Activated naive CD8-positive, alpha-beta T cell treated with anti-CD3 and anti-CD28 coated beads, Interleukin-2, amount 50 U/mL, for 24 hours (primary cell): Measurements from ENCODE around the gene MCM3AP.
"Not testable (repeated sequence)": the region's sequence is repeated elsewhere in the genome, so short reads cannot be mapped to it uniquely, and the experiment has no call there.

Experiments used
- ATAC-seq: fragments of 150-1000 bp; cut with Tn5 transposase; one replicate; pipeline ENCODE4 v1.10.0; 2021
- DNase-seq: peaks from one replicate; pipeline ENCODE4 v3.0.0; 2021
- H3K27ac Mint-ChIP-seq: one replicate; pipeline ENCODE4 v1.8.0; 2021; ENCODE audit warnings: mild to moderate bottlenecking, mixed read lengths
- H3K27me3 Mint-ChIP-seq: one replicate; pipeline ENCODE4 v1.8.0; 2021; ENCODE audit warnings: mixed read lengths
- H3K36me3 Mint-ChIP-seq: one replicate; pipeline ENCODE4 v1.8.0; 2021; ENCODE audit warnings: low read depth, mixed read lengths
- H3K4me1 Mint-ChIP-seq: one replicate; pipeline ENCODE4 v1.8.0; 2021; ENCODE audit warnings: mixed read lengths
- H3K4me3 Mint-ChIP-seq: one replicate; pipeline ENCODE4 v1.8.0; 2021; ENCODE audit warnings: mild to moderate bottlenecking, moderate library complexity, mixed read lengths
- H3K9me3 Mint-ChIP-seq: one replicate; pipeline ENCODE4 v1.8.0; 2021; ENCODE audit warnings: mixed read lengths

MCM3AP gene

DNA sequence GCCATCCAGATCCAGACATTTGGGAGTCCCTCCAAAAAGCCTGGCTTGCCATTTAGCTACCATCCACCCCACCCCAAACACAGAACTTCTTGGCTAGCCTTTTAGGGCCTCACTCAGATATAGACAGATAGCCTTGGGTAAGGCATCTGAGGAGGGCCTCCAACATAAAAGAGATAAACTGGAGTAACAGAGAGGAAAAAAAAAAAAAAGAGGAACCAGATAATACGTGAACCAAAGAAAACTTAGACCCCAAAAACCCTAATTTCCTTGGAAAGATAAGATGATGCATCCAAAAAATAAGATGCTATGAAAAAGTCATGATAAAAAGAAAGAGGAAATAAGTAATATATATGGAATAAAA is 37.0 kb downstream of the MCM3AP start:
- ATAC-seq (no peak), DNase-seq (no peak)
- Mint-ChIP-seq H3K9me3 (no peaks in the 10 kb centered on the region), H3K4me1 (peaks cover 22% of the 10 kb centered on the region), H3K36me3 (peaks cover 60% of the 10 kb centered on the region), H3K27me3 (no peaks in the 10 kb centered on the region), H3K27ac (no peak overlapping the region), H3K4me3 (no peak overlapping the region)

DNA sequence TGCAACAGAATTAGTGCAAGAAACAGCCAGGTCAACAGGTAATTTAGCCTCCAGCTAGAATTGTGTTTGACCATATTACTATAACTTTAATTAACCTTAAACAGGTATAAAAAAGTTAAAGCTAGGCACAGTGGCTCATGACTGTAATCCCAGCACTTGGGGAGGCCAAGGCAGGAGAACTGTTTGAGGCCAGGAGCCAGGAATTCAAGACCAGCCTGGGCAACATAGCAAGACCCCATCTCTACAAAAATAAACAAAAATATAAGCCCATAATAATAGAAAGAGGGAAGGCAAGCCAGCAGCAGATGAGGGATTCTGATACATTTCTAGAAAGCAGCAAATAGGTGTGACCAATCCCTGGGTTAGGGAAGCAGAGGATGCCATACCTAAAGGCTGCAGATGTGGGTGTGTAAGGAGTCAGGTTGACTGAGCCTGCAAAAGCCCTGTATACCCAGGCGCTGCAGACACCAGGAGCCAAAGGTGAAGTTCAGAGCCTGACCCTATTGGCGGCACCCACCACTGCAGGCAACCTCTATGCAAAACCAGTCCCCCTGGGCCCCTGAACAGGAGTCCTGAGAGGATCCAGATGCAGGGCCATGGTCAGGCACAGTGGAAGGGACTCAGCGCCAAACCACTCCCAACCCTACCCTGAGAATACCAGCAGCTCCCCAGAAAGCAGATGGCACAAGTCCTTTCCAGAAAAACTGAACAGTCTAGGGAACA is 37.6 kb downstream of the MCM3AP start:
- Mint-ChIP-seq H3K27me3 (no peaks in the 10 kb centered on the region), H3K9me3 (no peaks in the 10 kb centered on the region), H3K36me3 (peaks cover 60% of the 10 kb centered on the region), H3K4me3 (no peak overlapping the region), H3K4me1 (peaks cover 17% of the 10 kb centered on the region), H3K27ac (no peak overlapping the region)
- ATAC-seq: no peak
- no peak for DNase-seq

DNA sequence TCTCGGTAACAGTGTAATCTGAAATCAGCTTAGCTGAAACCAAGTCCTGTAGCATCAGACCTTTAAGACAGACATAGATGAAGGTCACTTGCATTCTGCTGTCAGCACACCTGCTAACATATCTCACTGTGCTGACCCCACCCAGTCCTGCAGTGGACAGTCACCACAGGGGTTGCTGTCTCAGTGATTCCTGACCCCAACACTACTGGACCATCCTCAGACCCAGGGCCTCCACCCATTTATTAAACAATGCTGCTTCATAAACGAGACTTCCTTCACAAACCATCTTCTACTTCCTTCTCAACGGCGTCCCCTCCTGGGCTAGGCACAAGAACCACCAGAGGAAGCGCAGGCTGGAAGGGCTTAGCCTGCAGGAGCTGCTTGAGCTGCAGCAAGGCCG is 39.1 kb downstream of the MCM3AP start:
- H3K4me1 Mint-ChIP-seq: peaks cover 12% of the 10 kb centered on the region
- DNase-seq (no peak), ATAC-seq (no peak)
- no peaks in the 10 kb centered on the region for H3K9me3 Mint-ChIP-seq
- no peak overlapping the region for H3K4me3 Mint-ChIP-seq
- peaks cover 66% of the 10 kb centered on the region for H3K36me3 Mint-ChIP-seq
- no peak overlapping the region for H3K27ac Mint-ChIP-seq
- no peaks in the 10 kb centered on the region for H3K27me3 Mint-ChIP-seq

DNA sequence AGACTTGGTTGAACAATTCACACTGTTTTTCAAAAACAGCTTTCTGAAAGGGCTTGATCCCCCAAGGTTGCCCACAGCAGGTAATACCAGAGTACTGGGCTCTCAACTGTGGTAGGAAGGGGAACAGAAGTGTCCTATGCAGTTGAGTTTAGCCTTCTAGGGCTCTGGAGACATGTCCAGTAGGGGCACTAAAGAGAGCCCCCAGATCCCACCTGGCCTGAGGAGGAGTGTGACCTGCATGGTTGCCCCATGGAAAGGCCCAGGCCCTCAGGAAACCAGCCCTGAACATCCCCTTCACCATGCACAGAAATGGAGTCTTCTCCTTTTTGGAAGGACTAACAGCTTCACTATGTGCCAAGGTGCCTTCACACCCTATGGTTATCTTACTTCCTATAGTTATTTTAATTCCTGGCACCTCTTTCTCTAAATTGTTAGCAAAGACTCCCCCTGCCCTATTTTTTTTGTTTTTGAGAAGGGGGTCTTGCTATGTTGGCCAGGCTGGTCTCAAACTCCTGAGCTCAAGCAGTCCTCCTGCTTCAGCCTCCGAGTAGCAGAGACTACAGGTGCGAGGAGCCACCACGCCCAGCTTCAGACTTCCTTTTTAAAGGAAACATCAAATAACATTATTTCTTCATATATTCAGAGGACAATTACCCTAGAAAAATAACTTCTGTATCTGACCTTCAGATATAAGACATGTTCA is 40.0 kb downstream of the MCM3AP start:
- H3K36me3 Mint-ChIP-seq: peaks cover 64% of the 10 kb centered on the region
- H3K27me3 Mint-ChIP-seq: no peaks in the 10 kb centered on the region

DNA sequence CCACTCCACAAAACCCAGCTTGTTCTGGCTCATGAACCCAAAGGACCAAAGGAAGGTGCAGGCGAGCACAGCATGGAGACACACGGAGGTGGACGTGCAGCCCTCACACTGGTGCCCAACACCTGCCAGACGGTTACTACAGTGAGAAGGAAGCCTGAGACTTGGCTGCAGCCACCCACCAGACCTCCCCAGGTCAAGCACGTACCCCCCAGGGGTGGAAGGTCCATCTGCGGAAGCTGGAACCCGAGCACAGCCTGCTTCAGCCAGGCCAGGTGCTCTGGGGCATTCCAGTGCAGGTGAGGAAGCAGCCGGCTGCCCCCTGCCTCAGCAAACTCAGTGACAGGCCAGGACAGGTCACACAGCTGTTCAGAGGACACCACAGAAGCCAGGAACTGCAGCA is 40.8 kb downstream of the MCM3AP start:
- Mint-ChIP-seq H3K9me3 (no peaks in the 10 kb centered on the region), H3K27me3 (no peaks in the 10 kb centered on the region), H3K4me1 (no peaks in the 10 kb centered on the region), H3K36me3 (peaks cover 62% of the 10 kb centered on the region), H3K4me3 (no peak overlapping the region), H3K27ac (no peak overlapping the region)
- no peak for DNase-seq
- no peak for ATAC-seq

More for the DNA sequence above, 40.0 kb downstream of the MCM3AP start:
- H3K4me3 Mint-ChIP-seq: no peak overlapping the region
- ATAC-seq (no peak), DNase-seq (no peak)
- H3K27ac Mint-ChIP-seq: no peak overlapping the region
- no peaks in the 10 kb centered on the region for H3K9me3 Mint-ChIP-seq
- peaks cover 6% of the 10 kb centered on the region for H3K4me1 Mint-ChIP-seq

DNA sequence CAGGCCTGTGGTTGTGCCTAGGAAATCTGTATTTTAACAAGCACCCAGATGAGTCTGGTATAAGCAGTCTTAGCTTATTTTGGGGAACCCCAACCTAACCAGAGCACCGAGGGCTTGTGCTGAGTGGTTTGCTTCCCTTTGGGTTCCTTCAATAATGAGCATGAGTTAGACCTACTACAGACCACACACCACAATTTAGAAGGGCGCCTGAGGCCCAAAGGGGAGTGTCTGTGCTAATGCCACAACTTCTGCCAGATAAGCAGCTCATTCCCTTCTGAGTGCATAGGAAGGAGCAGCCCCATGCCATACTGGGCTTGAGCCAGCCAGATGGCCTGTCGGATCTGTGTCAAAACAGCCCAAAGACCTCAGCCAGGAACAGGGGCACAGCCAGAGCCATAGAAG is 41.5 kb downstream of the MCM3AP start:
- no peaks in the 10 kb centered on the region for H3K27me3 Mint-ChIP-seq

DNA sequence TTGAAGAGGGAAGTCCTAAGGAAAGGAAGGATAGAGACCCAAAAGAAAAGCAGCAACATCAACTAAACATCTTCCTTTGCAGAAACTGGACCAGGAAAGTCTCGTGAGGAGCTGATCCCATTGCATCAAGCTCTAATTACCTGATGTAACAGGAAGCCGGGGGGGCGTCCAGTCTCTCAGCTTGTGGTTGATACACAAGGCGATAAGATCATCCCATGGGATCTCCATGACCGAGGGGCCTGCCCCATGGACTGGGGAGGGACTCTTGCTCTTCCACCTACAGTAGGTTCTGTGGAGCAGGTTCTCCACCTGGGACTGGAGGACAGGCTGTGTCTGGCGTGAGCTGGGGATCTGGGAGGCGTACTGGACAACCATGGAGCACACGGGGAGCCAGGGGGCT is 42.1 kb downstream of the MCM3AP start:
- ATAC-seq (no peak), DNase-seq (no peak)
- H3K9me3 Mint-ChIP-seq: no peaks in the 10 kb centered on the region
- H3K27ac Mint-ChIP-seq: no peak overlapping the region
- no peaks in the 10 kb centered on the region for H3K27me3 Mint-ChIP-seq
- peaks cover 63% of the 10 kb centered on the region for H3K36me3 Mint-ChIP-seq
- H3K4me3 Mint-ChIP-seq: no peak overlapping the region
- H3K4me1 Mint-ChIP-seq: no peaks in the 10 kb centered on the region

More for the DNA sequence above, 41.5 kb downstream of the MCM3AP start:
- DNase-seq (no peak), ATAC-seq (peak; percentile 29)
- no peaks in the 10 kb centered on the region for H3K9me3 Mint-ChIP-seq
- no peak overlapping the region for H3K4me3 Mint-ChIP-seq
- H3K4me1 Mint-ChIP-seq: no peaks in the 10 kb centered on the region
- H3K27ac Mint-ChIP-seq: no peak overlapping the region
- H3K36me3 Mint-ChIP-seq: peaks cover 64% of the 10 kb centered on the region

DNA sequence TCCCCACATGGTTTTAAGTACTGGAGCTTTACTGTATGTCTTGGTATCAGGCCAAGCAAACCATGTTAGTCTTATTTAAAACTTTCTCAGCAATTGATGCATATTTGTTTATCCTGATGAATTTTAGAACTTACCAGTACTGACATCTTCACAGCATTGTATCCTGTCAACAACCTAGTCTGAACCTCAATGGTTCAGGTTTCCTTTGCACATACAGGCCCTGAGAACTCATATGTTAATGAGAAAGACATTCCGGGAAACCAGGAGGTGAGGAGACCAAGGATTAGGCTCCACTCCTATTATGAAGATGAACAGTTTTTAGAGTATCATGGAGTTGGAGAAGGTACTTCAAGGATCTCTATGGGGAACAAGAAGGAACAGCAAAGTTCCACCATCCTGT is 43.8 kb downstream of the MCM3AP start:
- H3K27ac Mint-ChIP-seq, ATAC-seq, H3K9me3 Mint-ChIP-seq, H3K4me3 Mint-ChIP-seq, DNase-seq, H3K27me3 Mint-ChIP-seq, H3K4me1 Mint-ChIP-seq: not testable (repeated sequence)
- peaks cover 59% of the 10 kb centered on the region for H3K36me3 Mint-ChIP-seq

DNA sequence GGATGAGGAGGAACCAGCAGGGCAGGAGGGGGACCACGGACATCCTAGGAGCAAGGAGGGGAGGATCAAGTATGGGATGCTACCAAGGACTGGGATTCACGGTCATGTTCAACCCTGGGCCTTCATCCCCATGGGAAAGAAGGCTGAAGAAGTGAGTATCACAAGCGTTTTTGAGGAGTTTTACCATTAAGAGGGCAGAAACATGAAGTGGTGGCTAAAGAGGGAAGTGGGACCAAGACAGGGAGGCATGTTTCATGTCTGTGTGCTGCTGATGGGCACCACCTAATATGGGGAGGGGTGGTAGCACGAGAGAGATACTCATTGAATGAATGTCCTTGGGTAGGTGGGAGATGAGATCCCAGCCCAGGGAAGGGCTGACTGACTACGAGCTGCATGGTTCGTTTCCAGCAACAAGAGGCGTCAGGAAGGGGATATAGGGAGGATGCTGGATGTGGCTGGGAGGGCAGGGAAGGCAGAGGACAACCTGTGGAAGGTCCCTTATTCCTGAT is 45.5 kb downstream of the MCM3AP start:
- H3K9me3 Mint-ChIP-seq: no peaks in the 10 kb centered on the region
- no peaks in the 10 kb centered on the region for H3K27me3 Mint-ChIP-seq
- no peak for DNase-seq
- no peak overlapping the region for H3K4me3 Mint-ChIP-seq
- H3K4me1 Mint-ChIP-seq: no peaks in the 10 kb centered on the region
- H3K27ac Mint-ChIP-seq: no peak overlapping the region
- peaks cover 68% of the 10 kb centered on the region for H3K36me3 Mint-ChIP-seq
- ATAC-seq: no peak

DNA sequence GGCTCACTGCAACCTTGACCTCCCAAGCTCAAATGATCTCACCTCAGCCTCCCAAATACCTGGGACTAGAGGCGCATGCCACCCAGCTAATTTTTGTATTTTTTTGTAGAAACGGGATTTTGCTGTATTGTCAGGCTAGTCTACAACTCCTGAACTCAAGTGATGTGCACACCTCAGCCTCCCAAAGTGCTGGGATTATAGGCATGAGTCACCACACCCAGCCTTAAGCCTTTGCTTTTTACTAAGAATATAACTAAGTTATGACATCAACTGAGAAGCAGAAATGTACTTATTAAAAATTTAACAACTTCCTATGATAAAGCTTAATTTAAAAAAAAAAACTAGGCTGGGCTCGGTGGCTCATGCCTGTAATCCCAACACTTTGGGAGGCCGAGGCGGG is 47.9 kb downstream of the MCM3AP start:
- no peaks in the 10 kb centered on the region for H3K9me3 Mint-ChIP-seq
- no peaks in the 10 kb centered on the region for H3K27me3 Mint-ChIP-seq
- H3K27ac Mint-ChIP-seq: no peak overlapping the region
- peaks cover 10% of the 10 kb centered on the region for H3K4me1 Mint-ChIP-seq
- no peak overlapping the region for H3K4me3 Mint-ChIP-seq
- peaks cover 68% of the 10 kb centered on the region for H3K36me3 Mint-ChIP-seq
- no peak for ATAC-seq
- DNase-seq: no peak

DNA sequence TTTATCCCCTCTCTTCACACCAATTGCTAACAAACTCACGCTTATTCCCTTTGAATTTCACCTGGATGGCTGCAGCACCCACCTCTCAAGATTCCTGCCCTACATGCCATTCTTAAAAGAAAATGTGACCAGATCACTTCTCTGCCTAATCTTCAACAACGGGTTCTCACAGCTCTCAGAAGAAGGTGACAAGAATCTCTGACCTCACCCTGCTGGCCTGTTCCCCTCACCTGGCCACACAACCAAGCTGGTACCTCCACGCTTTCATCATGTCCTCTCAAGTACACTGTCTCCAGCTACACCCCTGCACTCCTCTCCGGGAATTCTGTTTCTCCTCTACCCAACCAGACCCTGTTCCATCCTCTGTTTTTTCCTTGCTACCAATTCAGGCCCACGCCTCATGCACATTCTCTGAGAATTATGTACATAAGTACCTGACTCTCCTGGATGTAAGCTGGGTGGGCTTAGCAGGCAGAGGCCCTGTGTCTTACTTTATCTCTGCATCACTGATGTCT is 50.9 kb downstream of the MCM3AP start:
- DNase-seq (no peak), ATAC-seq (no peak)
- Mint-ChIP-seq H3K27me3 (no peaks in the 10 kb centered on the region), H3K4me1 (peaks cover 21% of the 10 kb centered on the region), H3K27ac (peak overlapping the region; percentile 5), H3K9me3 (no peaks in the 10 kb centered on the region), H3K36me3 (peaks cover 56% of the 10 kb centered on the region), H3K4me3 (no peak overlapping the region)

DNA sequence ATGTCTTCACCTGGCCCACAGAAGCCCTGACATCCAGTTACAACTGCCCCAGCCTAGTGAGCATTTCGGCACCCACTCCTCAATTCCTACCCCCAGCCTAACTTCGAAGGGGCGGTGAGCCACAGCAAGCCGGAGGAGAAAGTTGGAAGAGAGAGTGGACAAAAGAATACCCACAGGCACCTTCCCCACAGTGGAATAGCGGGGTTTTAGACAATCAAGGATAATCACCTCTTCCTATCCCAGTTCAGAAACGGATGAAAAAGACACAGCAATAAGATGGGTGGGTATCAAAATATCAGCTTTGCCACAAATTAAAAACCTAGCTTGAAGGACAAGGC is 55.5 kb downstream of the MCM3AP start:
- DNase-seq (no peak), ATAC-seq (no peak)
- H3K9me3 Mint-ChIP-seq: no peaks in the 10 kb centered on the region
- H3K27me3 Mint-ChIP-seq: no peaks in the 10 kb centered on the region
- peak overlapping the region; percentile 89 for H3K4me3 Mint-ChIP-seq
- peaks cover 32% of the 10 kb centered on the region for H3K36me3 Mint-ChIP-seq
- peak overlapping the region; percentile 43 for H3K27ac Mint-ChIP-seq
- H3K4me1 Mint-ChIP-seq: peaks cover 45% of the 10 kb centered on the region

DNA sequence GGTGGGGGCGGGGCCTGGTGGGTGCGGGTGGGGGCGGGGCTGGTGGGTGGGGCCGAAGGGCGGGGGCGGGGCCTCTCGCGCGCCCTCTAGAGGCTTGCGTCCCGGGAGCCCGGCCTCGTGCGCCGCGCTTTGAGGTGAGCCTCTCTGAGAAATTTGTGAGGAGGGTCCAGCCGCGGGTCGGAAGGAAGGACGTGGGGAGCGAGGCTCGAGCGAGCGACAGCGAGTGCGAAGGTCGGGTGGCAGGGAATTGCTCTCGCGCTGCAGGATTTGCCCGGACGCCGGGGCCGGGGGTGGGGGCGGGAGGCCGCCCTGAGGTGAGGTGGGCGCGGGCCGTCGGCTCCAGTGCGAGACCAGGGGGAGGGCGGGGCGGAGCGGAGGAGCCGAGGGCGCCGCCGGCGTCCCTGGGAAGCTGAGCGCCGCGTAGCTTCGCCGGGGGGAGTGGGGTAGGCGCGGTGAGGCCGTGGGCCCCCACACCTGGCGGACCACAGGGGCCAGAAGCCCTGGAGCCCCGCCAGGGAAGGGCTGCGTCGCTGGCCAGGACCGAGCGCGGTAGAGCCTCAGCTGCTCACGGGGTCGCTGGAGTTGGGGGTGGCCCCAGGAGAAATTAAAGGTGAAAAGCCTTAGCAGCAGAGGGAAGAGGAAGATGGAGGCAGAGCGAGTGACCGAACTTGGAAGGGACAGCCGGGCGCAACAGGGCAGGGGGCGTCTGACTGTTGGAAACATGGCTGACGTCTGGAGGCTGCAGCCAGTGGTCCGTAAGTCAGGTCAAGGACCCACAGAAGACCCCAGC is 56.1 kb downstream of the MCM3AP start:
- H3K9me3 Mint-ChIP-seq: no peaks in the 10 kb centered on the region
- peaks cover 27% of the 10 kb centered on the region for H3K36me3 Mint-ChIP-seq
- DNase-seq: peak; percentile 7
- H3K27ac Mint-ChIP-seq: peak overlapping the region; percentile 96
- peaks cover 41% of the 10 kb centered on the region for H3K4me1 Mint-ChIP-seq
- H3K27me3 Mint-ChIP-seq: no peaks in the 10 kb centered on the region
- H3K4me3 Mint-ChIP-seq: peak overlapping the region; percentile 89
- ATAC-seq: peak; percentile 39

DNA sequence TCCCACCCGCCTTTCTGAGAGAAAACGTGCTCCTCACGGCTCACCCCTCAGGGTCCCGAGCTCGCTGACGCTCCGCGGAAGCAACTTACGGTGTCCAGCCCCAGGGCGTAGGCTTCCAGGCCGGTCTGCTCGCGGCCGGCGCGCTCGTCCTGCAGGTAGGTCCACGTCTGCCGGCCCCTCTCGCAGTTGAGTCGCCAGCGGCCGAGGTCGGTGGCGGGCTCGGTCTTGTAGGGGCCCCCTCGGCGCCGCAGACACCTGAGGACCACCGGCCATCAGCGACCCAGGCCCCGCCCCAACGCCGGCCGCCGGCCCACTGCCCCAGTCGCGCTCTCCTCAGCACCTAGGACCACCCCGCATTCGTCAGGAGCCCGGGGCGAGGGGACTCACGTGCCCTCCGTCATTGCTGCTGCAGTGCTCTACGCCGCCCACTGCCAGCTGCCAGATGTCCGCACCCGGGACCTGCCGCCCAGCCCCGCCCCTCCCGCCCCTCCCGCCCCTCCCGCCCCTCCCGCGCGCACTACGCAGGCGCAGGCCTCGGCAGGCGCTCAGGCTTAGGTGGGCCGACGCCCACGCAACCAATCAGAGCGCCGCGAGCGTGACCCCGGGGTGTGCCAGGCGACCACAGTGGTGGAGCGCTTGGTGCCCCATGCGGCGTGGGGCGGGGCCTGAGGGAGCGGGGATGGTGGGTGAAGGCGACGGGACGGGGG is 56.9 kb downstream of the MCM3AP start, which contains the start of gene LSS:
Gene LSS, minus strand, starts transcription at position 430 of the 707 bp plus-strand sequence. Its CDS starts 29 bp downstream, at position 401.
- Mint-ChIP-seq H3K27me3 (no peaks in the 10 kb centered on the region), H3K27ac (peak within 1 kb of the TSS; percentile 96), H3K4me3 (peak within 1 kb of the TSS; percentile 89), H3K36me3 (peaks cover 21% of the 10 kb centered on the region), H3K9me3 (no peaks in the 10 kb centered on the region), H3K4me1 (peaks cover 36% of the 10 kb centered on the region)
- ATAC-seq: peak; percentile 93
- DNase-seq: peak; percentile 97
